HK-2 (cell line): Measurements from ENCODE around the gene ACOX3.
"Not testable (repeated sequence)": the region's sequence is repeated elsewhere in the genome, so short reads cannot be mapped to it uniquely, and the experiment has no call there.

Source experiments
- DNase-seq: peaks from one replicate; pipeline ENCODE4 v3.0.0-alpha.2; 2018; ENCODE audit not compliant: unreplicated experiment

The ACOX3 gene

GRCh38 chr4:8352368-8353157 lies 88.0 kb downstream of the ACOX3 start:
- DNase-seq: no peak

- no peak for DNase-seq
Measured at GRCh38 chr4:8351931-8352367, 88.6 kb downstream of the ACOX3 start.

GRCh38 chr4:8350841-8351461 lies 89.6 kb downstream of the ACOX3 start:
- no peak for DNase-seq

- no peak for DNase-seq
Measured at GRCh38 chr4:8350352-8350751, 90.2 kb downstream of the ACOX3 start.

- DNase-seq: no peak
Measured at GRCh38 chr4:8349664-8350236, 90.8 kb downstream of the ACOX3 start.

- DNase-seq: not testable (repeated sequence)
Measured at GRCh38 chr4:8349236-8349635, 91.3 kb downstream of the ACOX3 start.

GRCh38 chr4:8348071-8348470 lies 92.5 kb downstream of the ACOX3 start:
- no peak for DNase-seq

GRCh38 chr4:8347660-8348059 lies 92.9 kb downstream of the ACOX3 start:
- no peak for DNase-seq

- no peak for DNase-seq
Measured at GRCh38 chr4:8346838-8347605, 93.5 kb downstream of the ACOX3 start.

- DNase-seq: no peak
Measured at GRCh38 chr4:8345946-8346814, 94.3 kb downstream of the ACOX3 start.

- no peak for DNase-seq
Measured at GRCh38 chr4:8345053-8345945, 95.2 kb downstream of the ACOX3 start.

- DNase-seq: no peak
Measured at GRCh38 chr4:8344377-8344776, 96.1 kb downstream of the ACOX3 start.

GRCh38 chr4:8343967-8344331 lies 96.6 kb downstream of the ACOX3 start:
- DNase-seq: no peak

GRCh38 chr4:8343262-8343966 lies 97.1 kb downstream of the ACOX3 start:
- no peak for DNase-seq

GRCh38 chr4:8342651-8343261 lies 97.8 kb downstream of the ACOX3 start:
- no peak for DNase-seq

- no peak for DNase-seq
Measured at GRCh38 chr4:8341691-8342090, 98.8 kb downstream of the ACOX3 start.

- not testable (repeated sequence) for DNase-seq
Measured at GRCh38 chr4:8341281-8341680, 99.2 kb downstream of the ACOX3 start.

- DNase-seq: no peak
Measured at GRCh38 chr4:8340781-8341241, 99.7 kb downstream of the ACOX3 start.

- no peak for DNase-seq
Measured at GRCh38 chr4:8338351-8338961, 102.1 kb downstream of the ACOX3 start.
